Activated naive CD4-positive, alpha-beta T cell treated with anti-CD3 and anti-CD28 coated beads, Interleukin-2, amount 10 ng/mL, durations not matched to agents 5 hours and 36 hours (primary cell): ENCODE results near the gene KLK15. TPM values are rescaled to one million over a fixed set of nuclear protein-coding genes. Genes with fewer than 3 reads are reported as not detected.

Experiments used
- total RNA-seq, 2 experiments: library from RNA; stranded (reverse); gene quantifications; one replicate each; pipeline ENCODE4 v1.2.3, GENCODE V29; 2021

Gene KLK15
- not detected for total RNA-seq

GRCh38 chr19:50833117-50833801 lies at the start of gene KLK15:
Gene KLK15, minus strand, starts transcription at chr19:50833574. Its CDS starts 2,082 bp downstream, at chr19:50831492.

GRCh38 chr19:50873056-50873455 lies 39.7 kb upstream of the KLK15 start, which contains the start of gene KLK2:
Gene KLK2, plus strand, starts transcription at chr19:50873439. Its CDS starts 35 bp downstream, at chr19:50873474.

GRCh38 chr19:50854636-50855410 lies 21.4 kb upstream of the KLK15 start, which contains the start of gene KLK3:
Gene KLK3, plus strand, starts transcription at chr19:50854915. Its CDS starts 41 bp downstream, at chr19:50854956.

GRCh38 chr19:50823389-50824042 lies 9.9 kb downstream of the KLK15 start, which contains the start of gene KLK1:
Gene KLK1, minus strand, starts transcription at chr19:50823787. Its CDS starts 39 bp downstream, at chr19:50823748.

GRCh38 chr19:50790396-50790795 lies 43.0 kb downstream of the KLK15 start, which contains the start of gene ACP4:
Gene ACP4, plus strand, starts transcription at chr19:50790415. Its CDS starts 0 bp downstream, at chr19:50790415.

Other genes starting within 250 kb of the KLK15 start
- not detected for gene SYT3, start 193.7 kb downstream of the KLK15 start, total RNA-seq
- gene C19orf81, start 184.1 kb downstream of the KLK15 start, total RNA-seq = not detected
- gene SHANK1, start 113.8 kb downstream of the KLK15 start, total RNA-seq = not detected
- under 1 TPM; 0.75 to 0.98 TPM for gene CLEC11A, start 110.2 kb downstream of the KLK15 start, total RNA-seq
- not detected for gene GPR32, start 63.1 kb downstream of the KLK15 start, total RNA-seq
- not detected for gene ACP4, start 43.2 kb downstream of the KLK15 start, total RNA-seq
- under 1 TPM; 0.79 to 0.86 TPM for gene KLK1, start 9.8 kb downstream of the KLK15 start, total RNA-seq
- not detected for gene KLK3, start 21.3 kb upstream of the KLK15 start, total RNA-seq
- gene KLK2, start 39.9 kb upstream of the KLK15 start, total RNA-seq = not detected
- gene KLK4, start 77.8 kb upstream of the KLK15 start, total RNA-seq = not detected
- gene KLK5, start 119.5 kb upstream of the KLK15 start, total RNA-seq = not detected
- not detected for gene KLK6, start 136.0 kb upstream of the KLK15 start, total RNA-seq
- not detected for gene KLK7, start 150.3 kb upstream of the KLK15 start, total RNA-seq
- not detected for gene KLK8, start 168.0 kb upstream of the KLK15 start, total RNA-seq
- gene KLK10, start 186.1 kb upstream of the KLK15 start, total RNA-seq = not detected
- not detected for gene KLK11, start 193.0 kb upstream of the KLK15 start, total RNA-seq
- not detected for gene KLK12, start 201.4 kb upstream of the KLK15 start, total RNA-seq
- gene KLK13, start 231.5 kb upstream of the KLK15 start, total RNA-seq = not detected
- under 1 TPM in 1 of 2 experiments, not detected in 1; 0.41 TPM for gene KLK14, start 249.3 kb upstream of the KLK15 start, total RNA-seq